Endothelial cell of umbilical vein (primary cell): ENCODE measurements around the gene VEZT. TPM values are rescaled to one million over a fixed set of nuclear protein-coding genes. Genes with fewer than 3 reads are reported as not detected.
A peak's percentile ranks its signal among the peaks of the same experiment; 100 is the strongest.

ENCODE experiments used
- BruUV-seq: library from RNA; stranded (reverse); fragments of 400-500 nt; replicated peaks from 2 replicates; lab custom pipeline; 2021; lab: Mats Ljungman, UMichigan
- CTCF ChIA-PET: fragments of 300-600, 350-600 bp; sonication (Branson Sonifier 250); formaldehyde crosslinking; loops from one replicate; lab custom pipeline; 2021; ENCODE audit warnings: antibody characterized with exemption, inconsistent platforms; lab: Charles Lee
- POLR2A ChIA-PET: fragments of 300-600, 350-600 bp; sonication (Branson Sonifier 250); formaldehyde crosslinking; loops from one replicate; lab custom pipeline; 2021; ENCODE audit warnings: antibody characterized with exemption, inconsistent platforms; lab: Charles Lee
- DNase-seq: peaks from one replicate; pipeline ENCODE4 v3.0.0-alpha.2; 2011; ENCODE audit warnings: low read depth, low spot score
- FAIRE-seq: peaks from 2 replicates; lab custom pipeline; 2011; peaks lifted over from hg19 to GRCh38; lab: Jason Lieb, UNC
- H2AFZ ChIP-seq: 2 replicates; pipeline ENCODE4 v1.6.0; 2012; ENCODE audit warnings: low read depth, low read length, control low read depth, inconsistent platforms
- H3K27ac ChIP-seq: 2 replicates; pipeline ENCODE4 v1.5.1; 2011; ENCODE audit warnings: low read depth, mild to moderate bottlenecking, control low read depth, low read length, moderate library complexity; ENCODE audit not compliant: insufficient read depth
- H3K27me3 ChIP-seq, 2 experiments: 2 replicates each; pipeline versions ENCODE4 v1.6.0 to v1.6.1; 2011; ENCODE audit warnings: low read length in 2 of 2, mixed read lengths in 1 of 2; ENCODE audit not compliant: control insufficient read depth in 2 of 2, insufficient read depth in 2 of 2
- H3K36me3 ChIP-seq, 2 experiments: 2 replicates in 1 of 2; 3 replicates in 1 of 2; pipeline ENCODE4 v1.5.1; 2011; ENCODE audit warnings: low read length in 2 of 2, mild to moderate bottlenecking in 1 of 2, moderate library complexity in 1 of 2; ENCODE audit not compliant: control insufficient read depth in 2 of 2, insufficient read depth in 2 of 2; ENCODE audit errors: extremely low read depth in 1 of 2
- H3K4me1 ChIP-seq: 3 replicates; pipeline ENCODE4 v1.5.1; 2011; ENCODE audit warnings: mild to moderate bottlenecking, low read length; ENCODE audit not compliant: control insufficient read depth, insufficient read depth; ENCODE audit errors: extremely low read depth
- H3K4me2 ChIP-seq: 2 replicates; pipeline ENCODE4 v1.6.1; 2011; ENCODE audit warnings: low read length, control low read depth, mixed read lengths; ENCODE audit not compliant: insufficient read depth
- H3K4me3 ChIP-seq, 3 experiments: fragments of 200-600 bp in 1 of 3; sonication (generic), shearing (Covaris generic) in 1 of 3; replicated peaks in 1 of 3; 2 replicates each; pipeline ENCODE4 v1.5.1; 2011 to 2016; ENCODE audit warnings: control low read depth in 3 of 3, low read length in 3 of 3, mild to moderate bottlenecking in 2 of 3, inconsistent platforms in 1 of 3, low read depth in 1 of 3, moderate library complexity in 1 of 3; ENCODE audit not compliant: insufficient read depth in 1 of 3
- H3K79me2 ChIP-seq: 2 replicates; pipeline ENCODE4 v1.6.0; 2012; ENCODE audit warnings: low read length, inconsistent platforms; ENCODE audit not compliant: control insufficient read depth, insufficient read depth
- H3K9ac ChIP-seq: replicated peaks from 2 replicates; pipeline ENCODE3; 2011; ENCODE audit warnings: low read length, control low read depth; ENCODE audit not compliant: insufficient read depth; ENCODE audit errors: extremely low read depth
- H3K9me1 ChIP-seq: replicated peaks from 3 replicates; pipeline ENCODE4 v1.6.0; 2011; ENCODE audit warnings: mild to moderate bottlenecking, low read length; ENCODE audit not compliant: control insufficient read depth, insufficient read depth; ENCODE audit errors: extremely low read depth
- H3K9me3 ChIP-seq: replicated peaks from 2 replicates; pipeline ENCODE4 v1.5.1; 2012; ENCODE audit warnings: low read length, inconsistent platforms; ENCODE audit not compliant: control insufficient read depth, insufficient read depth
- H4K20me1 ChIP-seq: replicated peaks from 2 replicates; pipeline ENCODE3; 2011; ENCODE audit warnings: mild to moderate bottlenecking, low read length; ENCODE audit not compliant: control insufficient read depth, insufficient read depth; ENCODE audit errors: extremely low read depth
- EZH2 ChIP-seq: IDR thresholded peaks from 2 replicates; pipeline ENCODE4 v1.6.1; 2012; ENCODE audit warnings: borderline replicate concordance, low read depth, mild to moderate bottlenecking, moderate library complexity, low read length, inconsistent platforms; ENCODE audit not compliant: severe bottlenecking
- FOS ChIP-seq: IDR thresholded peaks from 2 replicates; pipeline ENCODE4 v1.6.1; 2011; ENCODE audit warnings: mild to moderate bottlenecking, low read length, moderate library complexity, borderline replicate concordance; ENCODE audit not compliant: insufficient read depth
- GATA2 ChIP-seq: IDR thresholded peaks from 2 replicates; pipeline ENCODE4 v1.7.0; 2011; ENCODE audit warnings: low read depth, mild to moderate bottlenecking, moderate library complexity, mixed read lengths, low read length; ENCODE audit not compliant: insufficient read length, insufficient read depth
- JUN ChIP-seq: IDR thresholded peaks from 2 replicates; pipeline ENCODE4 v1.6.1; 2011; ENCODE audit warnings: borderline replicate concordance, low read depth; ENCODE audit not compliant: insufficient read length, insufficient read depth
- MYC ChIP-seq: IDR thresholded peaks from one replicate; pipeline ENCODE4 v1.6.1; 2011; ENCODE audit warnings: mild to moderate bottlenecking, low read depth, low read length
- POLR2A ChIP-seq: IDR thresholded peaks from 2 replicates; pipeline ENCODE4 v1.6.1; 2012; ENCODE audit warnings: low read depth, mild to moderate bottlenecking, control low read depth, low read length
- POLR2AphosphoS5 ChIP-seq: IDR thresholded peaks from 2 replicates; pipeline ENCODE4 v1.6.1; 2012; ENCODE audit warnings: low read depth, mild to moderate bottlenecking, control low read depth, low read length, moderate library complexity; ENCODE audit not compliant: insufficient read depth
- dilution Hi-C: fragments of 300-500 bp; cut with MboI; formaldehyde crosslinking; loops from one replicate; pipeline ENCODE4 v1.15.0; 2019; ENCODE audit warnings: low sequenced_read_pairs; ENCODE audit not compliant: extremely low pct_ligation_motif_present
- intact Hi-C: fragments of 100-400 bp; cut with micrococcal nuclease; formaldehyde crosslinking; loops from one replicate; pipeline ENCODE4 v1.10.0; 2022
- polyA plus RNA-seq, 4 experiments: library from polyadenylated mRNA; depleted of rRNA in 3 of 4; stranded (reverse) in 3 of 4; unstranded in 1 of 4; fragments of >200 nt; gene quantifications; 2 replicates each; pipeline versions ENCODE4 v1.2.1 to v1.2.3, GENCODE V29; 2011 to 2012; ENCODE audit warnings: missing spikeins in 1 of 4
- total RNA-seq: library from RNA; stranded (reverse); gene quantifications from 2 replicates; pipeline ENCODE4 v1.2.3, GENCODE V29; 2021
- TF ChIP-seq, protein P1 (sequence below), 2 donors: IDR thresholded peaks; 1 replicate in 1 of 2; 2 replicates in 1 of 2; pipeline ENCODE4 v1.5.1; 2011; ENCODE audit warnings: low read length in 2 of 2, mild to moderate bottlenecking in 2 of 2, moderate library complexity in 2 of 2, control low read depth in 1 of 2, inconsistent platforms in 1 of 2, low read depth in 1 of 2; ENCODE audit not compliant: insufficient read depth in 1 of 2; ENCODE audit errors: extremely low read depth in 1 of 2
- TF ChIP-seq, protein P2 (sequence below): IDR thresholded peaks from 2 replicates; pipeline ENCODE4 v1.6.1; 2011; ENCODE audit not compliant: insufficient read depth, insufficient read length

Gene VEZT
- total and polyA plus RNA-seq, 2 donors (not counting 3 experiments of a cell fraction or from before 2014, with no cell fraction given) = 57.8 to 91.3 TPM

DNA sequence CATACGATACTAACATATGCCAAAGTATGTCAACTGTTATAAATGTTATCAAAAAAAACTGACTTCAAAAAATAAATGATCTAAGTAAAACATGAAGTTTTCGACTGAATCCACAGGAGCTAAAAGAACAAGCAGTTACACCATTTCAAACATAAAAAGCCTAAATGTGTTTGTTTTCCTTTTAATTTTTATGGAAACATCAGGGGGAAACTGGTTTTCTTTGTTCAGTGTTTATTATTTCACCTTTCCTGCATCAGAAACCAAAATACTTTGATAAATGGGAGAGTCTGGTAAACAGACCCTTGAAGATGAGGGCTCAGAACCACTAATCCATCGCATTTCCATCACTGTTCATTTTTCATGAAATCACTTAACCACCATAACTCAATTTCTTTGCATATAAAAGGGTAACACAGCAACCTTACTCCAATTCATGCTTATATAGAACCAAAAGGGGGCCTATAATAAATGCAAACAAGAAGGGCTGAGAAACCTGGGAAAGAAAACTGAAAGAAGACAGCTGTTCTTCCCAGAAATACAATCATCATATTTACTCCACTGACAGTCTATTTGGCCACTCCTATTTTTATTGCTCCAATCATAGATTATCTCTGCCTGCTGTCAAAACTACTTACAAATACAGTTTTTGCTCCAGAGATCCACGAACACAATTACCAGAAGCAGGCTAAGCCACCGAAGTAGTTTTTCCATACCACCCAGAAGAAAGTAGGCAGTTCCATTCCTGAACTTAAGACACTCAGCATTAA, 17.3 kb upstream of the VEZT start:
- peak; percentile 52 for DNase-seq
- H3K79me2 ChIP-seq = peaks cover 23% of the 10 kb centered on the region
- TF ChIP-seq, protein P1, sequence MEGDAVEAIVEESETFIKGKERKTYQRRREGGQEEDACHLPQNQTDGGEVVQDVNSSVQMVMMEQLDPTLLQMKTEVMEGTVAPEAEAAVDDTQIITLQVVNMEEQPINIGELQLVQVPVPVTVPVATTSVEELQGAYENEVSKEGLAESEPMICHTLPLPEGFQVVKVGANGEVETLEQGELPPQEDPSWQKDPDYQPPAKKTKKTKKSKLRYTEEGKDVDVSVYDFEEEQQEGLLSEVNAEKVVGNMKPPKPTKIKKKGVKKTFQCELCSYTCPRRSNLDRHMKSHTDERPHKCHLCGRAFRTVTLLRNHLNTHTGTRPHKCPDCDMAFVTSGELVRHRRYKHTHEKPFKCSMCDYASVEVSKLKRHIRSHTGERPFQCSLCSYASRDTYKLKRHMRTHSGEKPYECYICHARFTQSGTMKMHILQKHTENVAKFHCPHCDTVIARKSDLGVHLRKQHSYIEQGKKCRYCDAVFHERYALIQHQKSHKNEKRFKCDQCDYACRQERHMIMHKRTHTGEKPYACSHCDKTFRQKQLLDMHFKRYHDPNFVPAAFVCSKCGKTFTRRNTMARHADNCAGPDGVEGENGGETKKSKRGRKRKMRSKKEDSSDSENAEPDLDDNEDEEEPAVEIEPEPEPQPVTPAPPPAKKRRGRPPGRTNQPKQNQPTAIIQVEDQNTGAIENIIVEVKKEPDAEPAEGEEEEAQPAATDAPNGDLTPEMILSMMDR (IDR thresholded peaks at IDR 0.05; ENCODE audit: extremely low read depth in 1 of 2, insufficient read depth in 1 of 2, low read depth in 1 of 2, low read length in 2 of 2) = no peak
- TF ChIP-seq FOS (no peak), MYC (no peak), GATA2 (no peak), POLR2A (no peak), EZH2 (no peak), JUN (no peak), POLR2AphosphoS5 (no peak)
- TF ChIP-seq, protein P2, sequence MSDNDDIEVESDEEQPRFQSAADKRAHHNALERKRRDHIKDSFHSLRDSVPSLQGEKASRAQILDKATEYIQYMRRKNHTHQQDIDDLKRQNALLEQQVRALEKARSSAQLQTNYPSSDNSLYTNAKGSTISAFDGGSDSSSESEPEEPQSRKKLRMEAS = no peak
- no peak overlapping the region for H2AFZ ChIP-seq
- H3K27me3 ChIP-seq = no peaks in the 10 kb centered on the region
- POLR2A ChIA-PET = no interaction called here
- H3K9me1 ChIP-seq = no peaks in the 10 kb centered on the region
- peaks cover 46% of the 10 kb centered on the region for H3K4me1 ChIP-seq
- no peak for FAIRE-seq
- intact Hi-C loops (no loop called here), dilution Hi-C loops (loop anchor here (25.0 kb wide), 1 partner anchor 88 kb away; no protein-coding TSS in a partner anchor)
- H3K4me2 ChIP-seq = peak overlapping the region; percentile 12
- H3K27ac ChIP-seq = no peak overlapping the region
- no peak overlapping the region for H3K9ac ChIP-seq
- no peaks in the 10 kb centered on the region for H3K36me3 ChIP-seq
- no peaks in the 10 kb centered on the region for H3K9me3 ChIP-seq
- CTCF ChIA-PET = interaction anchor here (0.7 to 2.6 kb wide), 7 partner anchors 10 to 58 kb away, joined by 3 to 9 read pairs (median 5); partner anchors contain the start of genes FGD6 and VEZT
- no TSS peak for BruUV-seq
- H4K20me1 ChIP-seq = no peaks in the 10 kb centered on the region
- H3K4me3 ChIP-seq = no peak overlapping the region
